Measurements from ENCODE around the gene PLEK2. TPM values are rescaled to one million over a fixed set of nuclear protein-coding genes. Genes with fewer than 3 reads are reported as not detected.

Gene PLEK2
- total RNA-seq, 6 experiments from 2014 or later: 8.3 to 16.2 (median 12.1) TPM

GRCh38 chr14:67435603-67436002, 23.6 kb upstream of the PLEK2 start:
- DNase-seq (no peak), ATAC-seq (no peak)
- 88% methylated on average over 5 of the region's 5 CpGs for WGBS (ENCODE audit: insufficient coverage, low coverage, low lambda C conversion rate, missing lambda C conversion rate)
- H3K4me3 ChIP-seq: no peak overlapping the region
- H3K4me1 ChIP-seq: no peaks in the 10 kb centered on the region
- intact Hi-C loops (cut with DNase I): no loop called here
- TF ChIP-seq CTCF (IDR thresholded peaks at IDR 0.05) (no peak), POLR2A (IDR thresholded peaks at IDR 0.05) (no peak)
- no peaks in the 10 kb centered on the region for H3K36me3 ChIP-seq
- no peak overlapping the region for H3K27ac ChIP-seq
- H3K27me3 ChIP-seq: no peaks in the 10 kb centered on the region
- no peaks in the 10 kb centered on the region for H3K9me3 ChIP-seq

GRCh38 chr14:67432050-67432564, 20.1 kb upstream of the PLEK2 start:
- intact Hi-C loops (cut with DNase I): no loop called here
- 60% methylated on average over 7 of the region's 7 CpGs for WGBS (ENCODE audit: insufficient coverage, low coverage, low lambda C conversion rate, missing lambda C conversion rate)
- Histone ChIP-seq H3K27ac (no peak overlapping the region), H3K4me3 (no peak overlapping the region), H3K36me3 (no peaks in the 10 kb centered on the region), H3K27me3 (no peaks in the 10 kb centered on the region), H3K4me1 (no peaks in the 10 kb centered on the region), H3K9me3 (no peaks in the 10 kb centered on the region)
- DNase-seq (no peak), ATAC-seq (no peak)
- TF ChIP-seq CTCF (IDR thresholded peaks at IDR 0.05) (no peak), POLR2A (IDR thresholded peaks at IDR 0.05) (no peak)

GRCh38 chr14:67429510-67430205, 17.7 kb upstream of the PLEK2 start:
- intact Hi-C loops (cut with DNase I): loop anchor here (5.0 to 10.0 kb wide), 2 partner anchors 143 to 145 kb away; no protein-coding TSS in a partner anchor
- Histone ChIP-seq H3K36me3 (no peaks in the 10 kb centered on the region), H3K27ac (no peak overlapping the region), H3K4me1 (no peaks in the 10 kb centered on the region), H3K9me3 (no peaks in the 10 kb centered on the region), H3K27me3 (no peaks in the 10 kb centered on the region), H3K4me3 (no peak overlapping the region)
- 73% methylated on average over 5 of the region's 9 CpGs for WGBS (ENCODE audit: insufficient coverage, low coverage, low lambda C conversion rate, missing lambda C conversion rate)
- TF ChIP-seq CTCF (IDR thresholded peaks at IDR 0.05): no peak
- no peak for TF ChIP-seq POLR2A (IDR thresholded peaks at IDR 0.05)
- ATAC-seq: no peak
- no peak for DNase-seq

- DNase-seq: no peak
- WGBS (ENCODE audit: insufficient coverage, low coverage, low lambda C conversion rate, missing lambda C conversion rate): 49% methylated on average over 4 of the region's 7 CpGs
- TF ChIP-seq POLR2A (IDR thresholded peaks at IDR 0.05) (no peak), CTCF (IDR thresholded peaks at IDR 0.05) (no peak)
- no peaks in the 10 kb centered on the region for H3K36me3 ChIP-seq
- H3K27me3 ChIP-seq: no peaks in the 10 kb centered on the region
- ATAC-seq: peak in 2 of 4 donors; percentile 19 to 48
- H3K4me1 ChIP-seq: no peaks in the 10 kb centered on the region
- H3K27ac ChIP-seq: no peak overlapping the region
- no peak overlapping the region for H3K4me3 ChIP-seq
- H3K9me3 ChIP-seq: no peaks in the 10 kb centered on the region
- intact Hi-C loops (cut with DNase I): loop anchor here (5.0 to 10.0 kb wide), 2 partner anchors 144 to 146 kb away; no protein-coding TSS in a partner anchor
These were observed 16.6 kb upstream of the PLEK2 start for GRCh38 chr14:67428501-67429031.

Measured in right lobe of liver (tissue), 6 donors.